NCI-H1048 (cell line): ENCODE data around the gene VIT.

ENCODE experiments used
- DNase-seq: peaks from one replicate; lab custom pipeline; 2025; lab: John Stamatoyannopoulos, UW

Gene VIT

GRCh38 chr2:36696533-36696932 is at the start of gene VIT:
VIT (plus strand) TSS chr2:36696707; CDS start chr2:36716371, 19,664 bp downstream.
- DNase-seq: no peak

GRCh38 chr2:36650031-36650829 is 46.3 kb upstream of the VIT start:
- DNase-seq: no peak

- no peak for DNase-seq
Observed at GRCh38 chr2:36653155-36653554, 43.4 kb upstream of the VIT start.

- no peak for DNase-seq
Observed at GRCh38 chr2:36653967-36654694, 42.4 kb upstream of the VIT start.

- no peak for DNase-seq
Observed at GRCh38 chr2:36655453-36655852, 41.1 kb upstream of the VIT start.

GRCh38 chr2:36657703-36658102 is 38.8 kb upstream of the VIT start:
- DNase-seq: no peak

- DNase-seq: no peak
Observed at GRCh38 chr2:36658277-36658748, 38.2 kb upstream of the VIT start.

GRCh38 chr2:36659218-36659617 is 37.3 kb upstream of the VIT start:
- DNase-seq: no peak

- no peak for DNase-seq
Observed at GRCh38 chr2:36659872-36660312, 36.6 kb upstream of the VIT start.

- no peak for DNase-seq
Observed at GRCh38 chr2:36662638-36663037, 33.9 kb upstream of the VIT start.

GRCh38 chr2:36663295-36663694 is 33.2 kb upstream of the VIT start:
- DNase-seq: no peak

GRCh38 chr2:36663851-36664695 is 32.4 kb upstream of the VIT start:
- DNase-seq: peak; percentile 36

- no peak for DNase-seq
Observed at GRCh38 chr2:36664696-36665076, 31.8 kb upstream of the VIT start.

- no peak for DNase-seq
Observed at GRCh38 chr2:36667931-36668330, 28.6 kb upstream of the VIT start.

GRCh38 chr2:36670881-36671595 is 25.5 kb upstream of the VIT start:
- no peak for DNase-seq

- DNase-seq: no peak
Observed at GRCh38 chr2:36671731-36672130, 24.8 kb upstream of the VIT start.

- no peak for DNase-seq
Observed at GRCh38 chr2:36672199-36672598, 24.3 kb upstream of the VIT start.

- no peak for DNase-seq
Observed at GRCh38 chr2:36675579-36676282, 20.8 kb upstream of the VIT start.

- DNase-seq: no peak
Observed at GRCh38 chr2:36676364-36676763, 20.1 kb upstream of the VIT start.

- DNase-seq: no peak
Observed at GRCh38 chr2:36677386-36677785, 19.1 kb upstream of the VIT start.

GRCh38 chr2:36677996-36678605 is 18.4 kb upstream of the VIT start:
- DNase-seq: no peak
